ENCODE results near the gene MALAT1.
"Not testable (repeated sequence)": the region's sequence is repeated elsewhere in the genome, so short reads cannot be mapped to it uniquely, and the experiment has no call there.

MALAT1 gene

GRCh38 chr11:65500387-65501185, 1.7 kb downstream of the MALAT1 start:
- Mint-ChIP-seq H3K4me3 (no peak overlapping the region), H3K27ac (no peak overlapping the region), H3K4me1 (ENCODE audit: low read depth) (peaks cover 35% of the 10 kb centered on the region)

GRCh38 chr11:65501186-65501471, 2.3 kb downstream of the MALAT1 start:
- Mint-ChIP-seq H3K4me3 (no peak overlapping the region), H3K27me3 (ENCODE audit: low read depth) (no peaks in the 10 kb centered on the region), H3K27ac (no peak overlapping the region), H3K36me3 (ENCODE audit: low read depth) (peaks cover 26% of the 10 kb centered on the region), H3K9me3 (no peaks in the 10 kb centered on the region), H3K4me1 (ENCODE audit: low read depth) (peaks cover 40% of the 10 kb centered on the region)

More at GRCh38 chr11:65500387-65501185, 1.7 kb downstream of the MALAT1 start:
- H3K36me3 Mint-ChIP-seq (ENCODE audit: low read depth) = peaks cover 21% of the 10 kb centered on the region
- H3K9me3 Mint-ChIP-seq = no peaks in the 10 kb centered on the region
- H3K27me3 Mint-ChIP-seq (ENCODE audit: low read depth) = no peaks in the 10 kb centered on the region

- no peak overlapping the region for H3K27ac Mint-ChIP-seq
- no peak overlapping the region for H3K4me3 Mint-ChIP-seq
- no peaks in the 10 kb centered on the region for H3K27me3 Mint-ChIP-seq (ENCODE audit: low read depth)
- H3K36me3 Mint-ChIP-seq (ENCODE audit: low read depth) = peaks cover 32% of the 10 kb centered on the region
- no peaks in the 10 kb centered on the region for H3K9me3 Mint-ChIP-seq
- H3K4me1 Mint-ChIP-seq (ENCODE audit: low read depth) = peaks cover 43% of the 10 kb centered on the region
Measured at GRCh38 chr11:65501472-65502273, 2.8 kb downstream of the MALAT1 start.

GRCh38 chr11:65502274-65502554, 3.4 kb downstream of the MALAT1 start:
- H3K9me3 Mint-ChIP-seq = no peaks in the 10 kb centered on the region
- H3K4me3 Mint-ChIP-seq = no peak overlapping the region
- H3K27ac Mint-ChIP-seq = no peak overlapping the region
- no peaks in the 10 kb centered on the region for H3K27me3 Mint-ChIP-seq (ENCODE audit: low read depth)
- peaks cover 33% of the 10 kb centered on the region for H3K36me3 Mint-ChIP-seq (ENCODE audit: low read depth)
- H3K4me1 Mint-ChIP-seq (ENCODE audit: low read depth) = peaks cover 42% of the 10 kb centered on the region

GRCh38 chr11:65502555-65503367, 3.9 kb downstream of the MALAT1 start:
- H3K27ac Mint-ChIP-seq = no peak overlapping the region

GRCh38 chr11:65503368-65503948, 4.6 kb downstream of the MALAT1 start:
- H3K4me1 Mint-ChIP-seq (ENCODE audit: low read depth) = peaks cover 49% of the 10 kb centered on the region
- H3K27me3 Mint-ChIP-seq (ENCODE audit: low read depth) = no peaks in the 10 kb centered on the region
- H3K4me3 Mint-ChIP-seq = no peak overlapping the region
- H3K9me3 Mint-ChIP-seq = no peaks in the 10 kb centered on the region
- no peak overlapping the region for H3K27ac Mint-ChIP-seq
- H3K36me3 Mint-ChIP-seq (ENCODE audit: low read depth) = peaks cover 33% of the 10 kb centered on the region

More at GRCh38 chr11:65502555-65503367, 3.9 kb downstream of the MALAT1 start:
- H3K4me1 Mint-ChIP-seq (ENCODE audit: low read depth) = peaks cover 47% of the 10 kb centered on the region
- H3K36me3 Mint-ChIP-seq (ENCODE audit: low read depth) = peaks cover 33% of the 10 kb centered on the region
- no peaks in the 10 kb centered on the region for H3K9me3 Mint-ChIP-seq
- no peak overlapping the region for H3K4me3 Mint-ChIP-seq
- H3K27me3 Mint-ChIP-seq (ENCODE audit: low read depth) = no peaks in the 10 kb centered on the region

- Mint-ChIP-seq H3K4me1 (ENCODE audit: low read depth) (peaks cover 49% of the 10 kb centered on the region), H3K9me3 (no peaks in the 10 kb centered on the region), H3K36me3 (ENCODE audit: low read depth) (peaks cover 33% of the 10 kb centered on the region), H3K27ac (no peak overlapping the region), H3K4me3 (no peak overlapping the region), H3K27me3 (ENCODE audit: low read depth) (no peaks in the 10 kb centered on the region)
Measured at GRCh38 chr11:65503949-65504673, 5.3 kb downstream of the MALAT1 start.

- H3K9me3 Mint-ChIP-seq = no peaks in the 10 kb centered on the region
- no peak overlapping the region for H3K4me3 Mint-ChIP-seq
- peaks cover 33% of the 10 kb centered on the region for H3K36me3 Mint-ChIP-seq (ENCODE audit: low read depth)
- no peaks in the 10 kb centered on the region for H3K27me3 Mint-ChIP-seq (ENCODE audit: low read depth)
- H3K4me1 Mint-ChIP-seq (ENCODE audit: low read depth) = peaks cover 49% of the 10 kb centered on the region
- peak overlapping the region; percentile 88 for H3K27ac Mint-ChIP-seq
Measured at GRCh38 chr11:65504674-65505465, 6.0 kb downstream of the MALAT1 start.

GRCh38 chr11:65505466-65506289, 6.8 kb downstream of the MALAT1 start:
- Mint-ChIP-seq H3K36me3 (ENCODE audit: low read depth) (peaks cover 33% of the 10 kb centered on the region), H3K4me3 (no peak overlapping the region), H3K9me3 (no peaks in the 10 kb centered on the region), H3K4me1 (ENCODE audit: low read depth) (peaks cover 53% of the 10 kb centered on the region), H3K27ac (peak overlapping the region; percentile 88), H3K27me3 (ENCODE audit: low read depth) (no peaks in the 10 kb centered on the region)

- Mint-ChIP-seq H3K9me3 (no peaks in the 10 kb centered on the region), H3K4me3 (no peak overlapping the region), H3K36me3 (ENCODE audit: low read depth) (peaks cover 33% of the 10 kb centered on the region), H3K27me3 (ENCODE audit: low read depth) (no peaks in the 10 kb centered on the region), H3K27ac (peak overlapping the region; percentile 88), H3K4me1 (ENCODE audit: low read depth) (peaks cover 55% of the 10 kb centered on the region)
Measured at GRCh38 chr11:65506290-65506771, 7.5 kb downstream of the MALAT1 start.

- H3K36me3 Mint-ChIP-seq (ENCODE audit: low read depth) = peaks cover 33% of the 10 kb centered on the region
- no peaks in the 10 kb centered on the region for H3K9me3 Mint-ChIP-seq
- H3K4me3 Mint-ChIP-seq = no peak overlapping the region
- peak overlapping the region; percentile 88 for H3K27ac Mint-ChIP-seq
- H3K4me1 Mint-ChIP-seq (ENCODE audit: low read depth) = peaks cover 52% of the 10 kb centered on the region
- H3K27me3 Mint-ChIP-seq (ENCODE audit: low read depth) = no peaks in the 10 kb centered on the region
Measured at GRCh38 chr11:65506772-65507505, 8.1 kb downstream of the MALAT1 start.

- not testable (repeated sequence) for H3K36me3 Mint-ChIP-seq (ENCODE audit: low read depth); H3K27ac Mint-ChIP-seq; H3K4me3 Mint-ChIP-seq; H3K9me3 Mint-ChIP-seq; H3K27me3 Mint-ChIP-seq (ENCODE audit: low read depth)
- peaks cover 20% of the 10 kb centered on the region for H3K4me1 Mint-ChIP-seq (ENCODE audit: low read depth)
Measured at GRCh38 chr11:65512311-65512710, 13.5 kb downstream of the MALAT1 start.
